Hematopoietic multipotent progenitor cell (in vitro differentiated cells): Measurements from ENCODE around the gene NDUFB2. TPM values are rescaled to one million over a fixed set of nuclear protein-coding genes. Genes with fewer than 3 reads are reported as not detected.
A peak's percentile ranks its signal among the peaks of the same experiment; 100 is the strongest.
"Not testable (repeated sequence)": the region's sequence is repeated elsewhere in the genome, so short reads cannot be mapped to it uniquely, and the experiment has no call there.

Experiments used
- DNase-seq, 3 donors: peaks; one replicate each; pipeline ENCODE4 v3.0.0-alpha.2; 2011 to 2015; ENCODE audit warnings: low read depth in 2 of 3, low spot score in 2 of 3
- total RNA-seq: library from RNA; depleted of rRNA; stranded (reverse); fragments of >200 nt; gene quantifications from one replicate; pipeline ENCODE4 v1.2.3, GENCODE V29; 2012

Gene NDUFB2
- total RNA-seq, 1 donor = 62.5 TPM

GRCh38 chr7:140726281-140726680 is 29.8 kb downstream of the NDUFB2 start:
- peak in 2 of 3 donors; percentile 17 to 45 for DNase-seq

GRCh38 chr7:140732416-140732815 is 35.9 kb downstream of the NDUFB2 start:
- DNase-seq = no peak

GRCh38 chr7:140734096-140734495 is 37.6 kb downstream of the NDUFB2 start:
- DNase-seq = no peak

- no peak for DNase-seq
Measured at GRCh38 chr7:140734729-140735128, 38.2 kb downstream of the NDUFB2 start.

- DNase-seq = no peak
Measured at GRCh38 chr7:140738280-140738679, 41.8 kb downstream of the NDUFB2 start.

GRCh38 chr7:140743255-140743654 is 46.7 kb downstream of the NDUFB2 start:
- not testable (repeated sequence) for DNase-seq

GRCh38 chr7:140744005-140744404 is 47.5 kb downstream of the NDUFB2 start:
- DNase-seq = no peak

- peak in 1 of 3 donors; percentile 11 for DNase-seq
Measured at GRCh38 chr7:140745266-140746058, 49.0 kb downstream of the NDUFB2 start.

GRCh38 chr7:140746751-140747150 is 50.2 kb downstream of the NDUFB2 start:
- no peak for DNase-seq

GRCh38 chr7:140752533-140752932 is 56.0 kb downstream of the NDUFB2 start:
- no peak for DNase-seq

GRCh38 chr7:140754506-140754905 is 58.0 kb downstream of the NDUFB2 start:
- DNase-seq = no peak

Other genes starting within 250 kb of the NDUFB2 start
- gene MKRN1, start 217.2 kb upstream of the NDUFB2 start, total RNA-seq = 66.2 TPM
- gene DENND2A, start 55.9 kb upstream of the NDUFB2 start, total RNA-seq = not detected
- 38.5 TPM for gene ADCK2, start 23.8 kb upstream of the NDUFB2 start, total RNA-seq
- 26.7 TPM for gene BRAF, start 228.2 kb downstream of the NDUFB2 start, total RNA-seq